Keratinocyte (primary cell): ENCODE results near the gene GPC3. TPM values are rescaled to one million over a fixed set of nuclear protein-coding genes. Genes with fewer than 3 reads are reported as not detected.

Source experiments
- DNase-seq: peaks from one replicate; pipeline ENCODE4 v3.0.0-alpha.2; 2011; ENCODE audit warnings: low read depth, missing footprints, low spot score
- FAIRE-seq: peaks from 2 replicates; lab custom pipeline; 2011; peaks lifted over from hg19 to GRCh38; lab: Jason Lieb, UNC
- H2AFZ ChIP-seq: 2 replicates; pipeline ENCODE4 v1.6.0; 2012; ENCODE audit warnings: low read length, control low read depth, inconsistent platforms; ENCODE audit not compliant: control insufficient read depth
- H3K27ac ChIP-seq: 2 replicates; pipeline ENCODE4 v1.5.1; 2011; ENCODE audit warnings: low read length; ENCODE audit not compliant: control insufficient read depth, insufficient read depth
- H3K27me3 ChIP-seq: 3 replicates; pipeline ENCODE4 v1.6.0; 2011; ENCODE audit warnings: low read length; ENCODE audit not compliant: control insufficient read depth, insufficient read depth; ENCODE audit errors: extremely low read depth
- H3K36me3 ChIP-seq, 2 experiments: 2 replicates in 1 of 2; 3 replicates in 1 of 2; pipeline ENCODE4 v1.5.1; 2011; ENCODE audit warnings: low read length in 2 of 2, mild to moderate bottlenecking in 1 of 2; ENCODE audit not compliant: control insufficient read depth in 2 of 2, insufficient read depth in 2 of 2; ENCODE audit errors: extremely low read depth in 1 of 2
- H3K4me1 ChIP-seq: 3 replicates; pipeline ENCODE4 v1.5.1; 2011; ENCODE audit warnings: low read length; ENCODE audit not compliant: control insufficient read depth, insufficient read depth; ENCODE audit errors: extremely low read depth
- H3K4me2 ChIP-seq: 3 replicates; pipeline ENCODE4 v1.6.0; 2011; ENCODE audit warnings: low read depth, low read length; ENCODE audit not compliant: control insufficient read depth, insufficient read depth; ENCODE audit errors: extremely low read depth
- H3K4me3 ChIP-seq, 3 experiments: fragments of 200-600 bp in 1 of 3; sonication (generic) in 1 of 3; 2 replicates in 2 of 3; 3 replicates in 1 of 3; pipeline ENCODE4 v1.5.1; 2011 to 2016; ENCODE audit warnings: low read length in 3 of 3, mild to moderate bottlenecking in 3 of 3, control low read depth in 2 of 3, inconsistent platforms in 1 of 3, low read depth in 1 of 3, mixed read lengths in 1 of 3, mixed run types in 1 of 3, moderate library complexity in 1 of 3; ENCODE audit not compliant: control insufficient read depth in 2 of 3, insufficient read depth in 2 of 3; ENCODE audit errors: extremely low read depth in 1 of 3
- H3K79me2 ChIP-seq: 2 replicates; pipeline ENCODE4 v1.6.0; 2012; ENCODE audit warnings: low read length; ENCODE audit not compliant: control insufficient read depth, insufficient read depth
- H3K9ac ChIP-seq: 3 replicates; pipeline ENCODE4 v1.6.0; 2011; ENCODE audit warnings: low read length; ENCODE audit not compliant: control insufficient read depth, insufficient read depth; ENCODE audit errors: extremely low read depth
- H3K9me1 ChIP-seq: 3 replicates; pipeline ENCODE4 v1.6.0; 2011; ENCODE audit warnings: low read length; ENCODE audit not compliant: control insufficient read depth, insufficient read depth; ENCODE audit errors: extremely low read depth
- H3K9me3 ChIP-seq: 2 replicates; pipeline ENCODE4 v1.5.1; 2012; ENCODE audit warnings: low read depth, low read length; ENCODE audit not compliant: control insufficient read depth
- H4K20me1 ChIP-seq: 3 replicates; pipeline ENCODE4 v1.6.0; 2011; ENCODE audit warnings: low read length; ENCODE audit not compliant: control insufficient read depth, insufficient read depth; ENCODE audit errors: extremely low read depth
- EZH2 ChIP-seq: IDR thresholded peaks from one replicate; pipeline ENCODE4 v1.6.1; 2012; ENCODE audit warnings: inconsistent platforms, mild to moderate bottlenecking, low read length, moderate library complexity
- dilution Hi-C: fragments of 300-500 bp; cut with MboI; formaldehyde crosslinking; loops from one replicate; pipeline ENCODE4 v1.7.0; 2020; ENCODE audit warnings: low sequenced_read_pairs; ENCODE audit not compliant: extremely low pct_ligation_motif_present
- polyA plus RNA-seq, 5 experiments: library from polyadenylated mRNA; depleted of rRNA in 3 of 5; stranded (reverse) in 3 of 5; stranded (forward) in 1 of 5; unstranded in 1 of 5; fragments of >200 nt; gene quantifications; 1 replicate in 1 of 5; 2 replicates in 3 of 5; 3 replicates in 1 of 5; pipeline versions ENCODE4 v1.2.1 to v1.2.3, GENCODE V29; 2011 to 2012; ENCODE audit warnings: missing spikeins in 2 of 5, low read depth in 1 of 5, low replicate concordance in 1 of 5
- TF ChIP-seq, protein P1 (sequence below), 3 experiments: IDR thresholded peaks in 1 of 3; conservative IDR thresholded peaks in 1 of 3; optimal IDR thresholded peaks in 1 of 3; 2 replicates in 2 of 3; 3 replicates in 1 of 3; pipeline versions ENCODE3 to v1.5.1; 2011; ENCODE audit warnings: low read length in 3 of 3, mild to moderate bottlenecking in 3 of 3, moderate library complexity in 2 of 3, control low read depth in 1 of 3, inconsistent platforms in 1 of 3; ENCODE audit not compliant: insufficient read depth in 2 of 3; ENCODE audit errors: extremely low read depth in 1 of 3

GPC3 gene
- polyA plus RNA-seq, 1 donor (not counting 4 experiments of a cell fraction or from before 2014, with no cell fraction given): 0.03 TPM

DNA sequence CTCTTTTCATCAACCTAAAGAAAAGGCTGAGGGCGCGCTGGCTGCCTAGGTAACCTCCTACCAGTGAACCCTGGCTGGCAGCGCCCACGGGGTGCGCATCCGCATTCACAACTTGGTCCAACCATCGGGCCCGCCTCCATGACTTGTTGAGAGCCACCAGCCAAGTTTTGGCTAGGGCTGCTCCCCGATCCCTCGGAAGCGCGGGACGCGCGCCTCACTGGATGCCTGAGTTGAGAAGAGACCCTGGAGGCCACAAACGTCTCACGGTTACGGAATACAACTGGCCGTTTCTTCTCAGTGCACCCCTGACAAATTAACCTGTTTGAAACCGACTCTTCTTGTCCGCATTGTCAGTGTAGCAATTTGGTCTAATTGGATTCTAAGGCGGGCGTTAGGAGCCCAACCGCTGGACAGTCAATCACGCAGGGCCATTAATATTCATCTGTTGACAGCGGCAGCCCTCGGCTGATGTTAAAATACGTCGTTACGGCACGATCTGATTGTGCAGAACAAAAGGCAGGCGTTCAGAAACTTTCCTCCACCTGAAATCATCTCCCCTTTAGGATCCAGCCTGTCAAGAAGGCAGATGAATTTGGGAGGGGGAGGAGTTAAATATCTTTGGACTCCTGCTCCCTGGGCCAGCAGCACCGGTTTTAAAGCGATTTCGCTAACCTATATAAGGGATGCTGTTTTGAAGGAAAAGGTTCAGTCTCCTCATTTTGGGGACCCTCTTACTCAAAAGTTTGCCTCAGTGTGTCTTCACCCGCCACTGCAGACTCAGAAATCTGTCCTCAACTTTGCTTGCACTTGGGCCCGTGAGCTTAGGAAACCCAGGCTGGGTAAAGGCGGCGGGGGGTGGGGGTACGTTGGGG lies 1.2 kb downstream of the GPC3 start:
- H3K27ac ChIP-seq: no peak overlapping the region
- no peaks in the 10 kb centered on the region for H3K9me1 ChIP-seq
- dilution Hi-C loops: no loop called here
- TF ChIP-seq, protein P1, sequence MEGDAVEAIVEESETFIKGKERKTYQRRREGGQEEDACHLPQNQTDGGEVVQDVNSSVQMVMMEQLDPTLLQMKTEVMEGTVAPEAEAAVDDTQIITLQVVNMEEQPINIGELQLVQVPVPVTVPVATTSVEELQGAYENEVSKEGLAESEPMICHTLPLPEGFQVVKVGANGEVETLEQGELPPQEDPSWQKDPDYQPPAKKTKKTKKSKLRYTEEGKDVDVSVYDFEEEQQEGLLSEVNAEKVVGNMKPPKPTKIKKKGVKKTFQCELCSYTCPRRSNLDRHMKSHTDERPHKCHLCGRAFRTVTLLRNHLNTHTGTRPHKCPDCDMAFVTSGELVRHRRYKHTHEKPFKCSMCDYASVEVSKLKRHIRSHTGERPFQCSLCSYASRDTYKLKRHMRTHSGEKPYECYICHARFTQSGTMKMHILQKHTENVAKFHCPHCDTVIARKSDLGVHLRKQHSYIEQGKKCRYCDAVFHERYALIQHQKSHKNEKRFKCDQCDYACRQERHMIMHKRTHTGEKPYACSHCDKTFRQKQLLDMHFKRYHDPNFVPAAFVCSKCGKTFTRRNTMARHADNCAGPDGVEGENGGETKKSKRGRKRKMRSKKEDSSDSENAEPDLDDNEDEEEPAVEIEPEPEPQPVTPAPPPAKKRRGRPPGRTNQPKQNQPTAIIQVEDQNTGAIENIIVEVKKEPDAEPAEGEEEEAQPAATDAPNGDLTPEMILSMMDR (optimal IDR thresholded peaks at IDR 0.05 in 1 of 3, IDR thresholded peaks at IDR 0.05 in 1 of 3, conservative IDR thresholded peaks at IDR 0.05 in 1 of 3; ENCODE audit: extremely low read depth in 1 of 3, insufficient read depth in 2 of 3, low read length in 3 of 3): no peak
- TF ChIP-seq EZH2: no peak
- no peak overlapping the region for H2AFZ ChIP-seq
- H3K36me3 ChIP-seq: no peaks in the 10 kb centered on the region
- no peak for FAIRE-seq
- H3K79me2 ChIP-seq: no peaks in the 10 kb centered on the region
- no peaks in the 10 kb centered on the region for H3K9me3 ChIP-seq
- DNase-seq: no peak
- no peak overlapping the region for H3K9ac ChIP-seq
- no peaks in the 10 kb centered on the region for H4K20me1 ChIP-seq
- peak overlapping the region; percentile 16 for H3K4me2 ChIP-seq
- peaks cover 2% of the 10 kb centered on the region for H3K4me1 ChIP-seq
- H3K4me3 ChIP-seq: no peak overlapping the region
- H3K27me3 ChIP-seq: peaks cover 32% of the 10 kb centered on the region

DNA sequence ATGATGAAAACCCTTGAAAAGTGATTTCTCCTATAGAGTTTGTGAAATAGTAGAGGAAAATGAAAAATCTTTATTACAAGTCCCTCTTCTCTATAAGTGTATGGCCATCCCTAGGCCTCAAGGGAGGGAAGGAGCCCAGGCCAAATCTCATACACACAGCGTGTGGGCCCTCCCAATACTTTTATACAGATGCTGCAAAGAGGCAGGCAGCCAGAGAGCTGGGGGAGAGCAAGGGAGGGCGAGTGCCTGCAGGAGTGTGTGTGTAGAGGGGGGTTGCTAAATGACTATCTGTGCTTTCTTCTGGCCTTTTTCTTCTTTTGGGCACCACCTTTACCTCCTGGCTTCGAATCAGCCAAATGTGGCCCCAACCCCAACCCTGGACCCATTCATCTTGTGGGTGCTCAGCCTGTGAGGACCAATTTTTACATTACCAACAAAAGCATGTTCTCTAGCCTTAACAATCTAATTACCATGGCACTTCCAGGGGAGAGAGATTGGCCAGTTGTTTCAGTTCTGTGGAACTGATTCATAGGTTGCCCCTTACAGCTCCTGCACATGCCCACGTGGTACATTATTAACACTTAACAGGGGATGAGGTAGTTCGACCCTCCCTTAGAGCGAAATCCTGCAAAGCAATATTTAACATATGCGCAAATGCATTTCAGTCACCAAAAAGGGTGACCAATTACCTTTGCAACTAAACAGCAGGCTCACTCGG lies 2.0 kb downstream of the GPC3 start:
- H3K36me3 ChIP-seq: no peaks in the 10 kb centered on the region
- H3K79me2 ChIP-seq: no peaks in the 10 kb centered on the region
- no peak overlapping the region for H3K9ac ChIP-seq
- H3K4me1 ChIP-seq: peaks cover 2% of the 10 kb centered on the region
- dilution Hi-C loops: no loop called here
- no peak for DNase-seq
- TF ChIP-seq, protein P1 (optimal IDR thresholded peaks at IDR 0.05 in 1 of 3, IDR thresholded peaks at IDR 0.05 in 1 of 3, conservative IDR thresholded peaks at IDR 0.05 in 1 of 3; ENCODE audit: extremely low read depth in 1 of 3, insufficient read depth in 2 of 3, low read length in 3 of 3): no peak
- TF ChIP-seq EZH2: no peak
- H3K9me3 ChIP-seq: no peaks in the 10 kb centered on the region
- H3K27me3 ChIP-seq: peaks cover 32% of the 10 kb centered on the region
- no peak overlapping the region for H2AFZ ChIP-seq
- no peaks in the 10 kb centered on the region for H3K9me1 ChIP-seq
- H4K20me1 ChIP-seq: no peaks in the 10 kb centered on the region
- H3K4me3 ChIP-seq: no peak overlapping the region
- no peak for FAIRE-seq
- H3K27ac ChIP-seq: no peak overlapping the region
- no peak overlapping the region for H3K4me2 ChIP-seq
